WTC11 (cell line): Measurements from ENCODE around the gene RNF212.

Experiments
- AFF4 ChIP-seq: sonication (generic); formaldehyde crosslinking; IDR thresholded peaks from 2 replicates; pipeline ENCODE4 v1.8.1; 2023; ENCODE audit warnings: mild to moderate bottlenecking, missing genetic modification reagents, borderline replicate concordance
- CTCF ChIP-seq: fragments of 200-600 bp; IDR thresholded peaks from 2 replicates; pipeline ENCODE4 v1.8.0; 2022; ENCODE audit warnings: antibody characterized with exemption
- ESRRA ChIP-seq: sonication (generic); formaldehyde crosslinking; IDR thresholded peaks from 2 replicates; pipeline ENCODE4 v1.8.1; 2022; ENCODE audit warnings: mild to moderate bottlenecking, missing genetic modification reagents, borderline replicate concordance
- MAX ChIP-seq: sonication (generic); formaldehyde crosslinking; IDR thresholded peaks from 2 replicates; pipeline ENCODE4 v1.8.0; 2022; ENCODE audit warnings: mild to moderate bottlenecking, missing genetic modification reagents
- RELA ChIP-seq: sonication (generic); formaldehyde crosslinking; IDR thresholded peaks from 2 replicates; pipeline ENCODE4 v1.8.1; 2022; ENCODE audit warnings: missing genetic modification reagents, mild to moderate bottlenecking, borderline replicate concordance
- USF1 ChIP-seq: sonication (generic); formaldehyde crosslinking; IDR thresholded peaks from 2 replicates; pipeline ENCODE4 v1.8.0; 2022; ENCODE audit warnings: mild to moderate bottlenecking, missing genetic modification reagents
- ZNF138 ChIP-seq: sonication (generic); formaldehyde crosslinking; conservative IDR thresholded peaks from 2 replicates; pipeline ENCODE4 v1.8.1; 2022; ENCODE audit warnings: mild to moderate bottlenecking, moderate library complexity, missing genetic modification reagents
- ZNF317 ChIP-seq: sonication (generic); formaldehyde crosslinking; IDR thresholded peaks from 2 replicates; pipeline ENCODE4 v1.8.1; 2023; ENCODE audit warnings: low read depth, mild to moderate bottlenecking, moderate library complexity, missing genetic modification reagents, borderline replicate concordance

- TF ChIP-seq MAX (CRISPR knock-in tag) = no peak
- TF ChIP-seq CTCF = no peak
- TF ChIP-seq RELA = no peak
- peak; percentile 79 for TF ChIP-seq USF1
- TF ChIP-seq AFF4 (CRISPR knock-in tag) = no peak
- TF ChIP-seq ZNF138 (CRISPR knock-in tag) = no peak
- no peak for TF ChIP-seq ESRRA (CRISPR knock-in tag)
- TF ChIP-seq ZNF317 = no peak
Observed at GRCh38 chr4:1080961-1081688, 32.2 kb downstream of the RNF212 start.
